GM18870 (cell line): ENCODE data around the gene TUBGCP3.
"Not testable (repeated sequence)": the region's sequence is repeated elsewhere in the genome, so short reads cannot be mapped to it uniquely, and the experiment has no call there.

Experiments used
- ATAC-seq: cut with Tn5 transposase; IDR thresholded peaks from one replicate; pipeline ENCODE4 v1.9.1; 2021; ENCODE audit warnings: moderate library complexity; ENCODE audit not compliant: unreplicated experiment

The TUBGCP3 gene

DNA sequence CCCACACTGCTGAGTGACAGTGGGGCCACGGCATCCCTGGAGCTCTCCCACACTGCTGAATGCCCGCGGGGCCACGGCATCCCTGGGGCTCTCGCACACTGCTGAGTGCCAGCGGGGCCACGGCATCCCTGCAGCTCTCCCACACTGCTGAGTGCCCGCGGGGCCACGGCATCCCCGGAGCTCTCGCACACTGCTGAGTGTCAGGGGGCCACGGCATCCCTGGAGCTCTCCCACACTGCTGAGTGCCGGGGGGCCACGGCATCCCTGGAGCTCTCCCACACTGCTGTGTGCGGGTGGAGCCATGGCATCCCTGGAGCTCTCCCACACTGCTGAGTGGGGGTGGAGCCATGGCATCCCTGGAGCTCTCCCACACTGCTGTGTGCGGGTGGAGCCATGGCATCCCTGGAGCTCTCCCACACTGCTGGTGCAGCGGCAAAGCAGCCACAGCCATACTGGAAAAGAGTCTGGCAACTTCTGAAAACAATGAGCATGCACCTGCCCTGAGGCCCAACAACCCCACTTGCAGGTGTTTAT is 8.6 kb downstream of the TUBGCP3 start:
- ATAC-seq = no peak

DNA sequence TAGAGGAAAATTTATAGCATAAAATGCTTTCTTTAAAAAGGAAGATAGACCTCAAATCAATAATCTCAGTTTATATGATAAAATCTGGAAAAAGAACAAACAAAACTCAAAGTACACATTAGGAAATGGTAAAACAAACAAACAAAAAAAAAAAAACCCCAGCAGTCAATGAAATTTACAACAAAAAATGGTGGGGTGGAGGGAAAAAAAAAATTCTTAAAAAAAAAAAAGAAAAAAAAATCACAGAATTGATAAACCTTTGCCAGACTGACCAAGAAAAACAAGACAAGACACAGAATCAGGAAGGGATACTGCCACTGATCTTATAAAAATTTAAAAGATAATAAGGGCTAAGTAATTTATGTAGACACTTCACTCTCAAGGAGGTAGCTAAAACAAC is 11.2 kb downstream of the TUBGCP3 start:
- ATAC-seq = no peak

DNA sequence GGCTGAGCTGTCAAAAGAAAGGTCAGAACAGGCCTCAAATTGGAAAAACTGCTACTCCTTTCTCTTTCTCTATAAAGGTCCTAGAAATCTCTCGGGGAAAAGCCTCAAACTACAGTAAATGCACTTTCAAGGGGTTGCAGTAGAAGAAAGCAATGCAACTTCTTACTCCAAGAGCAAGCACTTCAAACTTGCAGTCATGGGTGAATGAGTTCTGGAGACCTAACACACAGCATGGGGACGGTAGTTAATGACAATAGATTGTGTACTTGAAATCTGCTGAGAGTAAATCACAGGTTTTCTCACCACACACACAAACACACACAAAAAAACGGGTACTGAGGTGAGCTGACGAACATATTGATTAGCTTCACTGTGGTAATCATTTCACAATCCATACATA is 11.8 kb downstream of the TUBGCP3 start:
- ATAC-seq = no peak

DNA sequence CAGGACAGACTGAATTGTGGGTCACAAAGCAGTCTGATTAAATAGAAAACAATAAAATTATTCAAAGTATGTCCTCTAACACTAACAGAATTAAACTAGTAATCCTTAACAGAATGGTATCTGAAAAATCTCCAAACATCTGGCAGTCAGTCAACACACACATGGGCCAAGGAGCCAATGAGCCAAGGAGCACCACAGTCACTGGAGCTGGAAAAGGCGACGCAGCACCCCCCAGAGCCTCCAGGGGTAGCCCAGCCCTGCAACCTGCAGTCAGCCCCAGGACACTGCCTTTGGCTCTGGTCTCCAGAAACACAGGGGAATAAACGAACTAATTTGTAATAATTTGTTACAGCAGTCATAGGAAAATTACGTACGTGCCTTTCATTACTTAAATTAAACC is 12.3 kb downstream of the TUBGCP3 start:
- no peak for ATAC-seq

DNA sequence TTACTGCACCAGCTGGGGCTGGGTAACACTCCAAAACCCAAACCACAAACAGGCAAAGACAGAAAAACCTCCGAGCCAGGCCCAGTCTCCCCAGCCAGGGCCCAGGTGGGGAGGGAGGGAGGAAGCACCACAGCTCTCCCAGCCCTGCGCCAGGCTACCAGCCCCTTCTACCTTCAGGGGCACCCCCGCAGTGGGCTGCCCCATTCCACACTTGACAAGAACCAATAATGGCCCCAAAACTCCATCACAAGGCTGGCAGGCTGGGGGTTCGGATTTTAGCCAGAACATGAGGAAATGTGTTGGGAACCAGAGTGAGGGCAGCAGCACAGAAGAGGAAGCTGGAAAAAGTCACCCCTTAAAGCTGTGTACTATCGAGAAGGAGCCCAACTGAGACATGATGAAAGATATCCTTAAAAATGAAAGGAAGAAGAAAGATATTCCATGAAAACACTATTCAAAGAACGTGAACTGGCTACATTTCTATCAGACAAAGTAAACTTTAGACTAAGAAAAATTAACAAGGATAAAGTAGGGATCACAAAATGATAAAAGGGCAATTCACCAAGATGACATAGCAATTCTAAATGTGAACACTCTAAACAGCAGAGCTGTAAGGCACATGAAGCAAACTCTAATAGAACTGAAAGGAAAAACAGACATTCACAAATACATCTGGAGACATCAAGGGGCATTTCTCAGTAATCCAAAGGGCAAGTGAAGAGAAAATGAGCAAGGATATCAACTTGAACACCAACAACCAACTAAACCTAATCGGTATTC is 12.9 kb downstream of the TUBGCP3 start:
- ATAC-seq = no peak

DNA sequence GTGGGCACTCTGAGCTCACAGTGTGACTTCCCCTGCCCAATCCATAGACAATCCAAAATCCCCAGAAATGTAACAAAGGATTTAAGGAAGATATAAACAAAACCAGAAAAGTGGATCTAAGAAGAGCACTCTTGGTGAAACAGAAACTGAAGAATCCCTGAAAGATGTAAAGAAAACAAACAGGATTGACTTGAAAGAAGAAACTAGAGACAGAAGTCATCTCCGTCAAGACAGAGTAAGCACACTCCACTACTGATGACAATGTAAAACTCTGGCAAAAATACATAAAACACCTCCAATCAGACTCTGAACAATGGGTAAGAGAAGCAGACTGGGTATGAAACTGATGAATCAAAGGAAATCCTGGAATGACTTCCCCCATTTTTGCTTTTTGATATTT is 13.5 kb downstream of the TUBGCP3 start:
- no peak for ATAC-seq

DNA sequence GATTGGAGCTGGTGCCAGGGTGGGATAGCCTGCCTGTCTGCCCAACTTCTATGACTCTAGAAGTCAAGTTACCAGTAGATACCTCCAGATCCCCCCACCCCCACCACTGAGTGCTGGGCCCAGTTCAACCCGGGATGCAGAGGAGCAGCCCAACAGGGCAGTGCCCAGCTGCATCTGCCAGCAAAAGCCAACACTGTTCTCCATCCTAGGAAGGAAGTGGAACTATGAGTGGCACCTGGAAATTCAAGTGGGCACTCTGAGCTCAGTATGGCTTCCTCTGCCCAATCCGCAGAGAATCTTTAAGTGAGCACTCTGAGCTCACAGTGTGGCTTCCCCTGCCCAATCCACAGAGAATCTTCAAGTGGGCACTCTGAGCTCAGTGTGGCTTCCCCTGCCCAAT is 14.2 kb downstream of the TUBGCP3 start:
- no peak for ATAC-seq

DNA sequence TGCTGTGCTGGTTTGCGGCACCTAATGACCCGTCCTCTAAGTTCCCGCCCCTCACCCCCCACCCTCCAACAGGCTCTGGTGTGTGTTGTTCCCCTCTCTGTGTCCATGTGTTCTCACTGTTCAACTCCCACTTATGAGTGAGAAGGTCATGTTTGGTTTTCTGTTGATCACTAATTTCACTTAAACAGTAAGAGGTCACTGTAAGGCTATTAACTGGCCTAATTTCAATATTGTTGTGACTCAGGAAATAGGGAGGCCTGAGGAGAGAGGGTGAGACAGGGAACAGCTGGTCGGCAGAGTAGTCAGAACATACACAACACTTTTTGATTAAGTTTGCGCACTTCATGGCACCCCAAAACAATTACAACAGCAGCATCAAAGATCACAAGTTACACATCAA is 15.6 kb downstream of the TUBGCP3 start:
- no peak for ATAC-seq

DNA sequence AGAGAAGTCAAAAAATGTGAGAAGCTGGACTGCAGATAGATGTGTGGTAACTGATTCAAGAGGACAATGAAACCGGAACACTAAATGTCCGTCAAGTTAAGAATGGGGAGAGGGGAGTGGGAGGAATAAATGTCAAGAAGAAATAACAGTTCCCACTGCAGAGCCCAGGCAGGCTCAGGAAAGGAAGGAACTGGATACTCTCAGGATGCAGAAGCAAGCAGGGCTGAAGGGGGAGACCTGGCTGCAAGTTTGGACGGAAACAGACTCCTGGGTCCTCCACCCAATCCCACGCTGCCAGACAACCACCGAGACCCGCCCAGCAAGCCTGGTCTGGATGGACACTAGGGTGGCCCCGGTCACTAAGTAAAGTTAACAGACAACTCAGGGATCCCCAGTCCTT is 18.1 kb downstream of the TUBGCP3 start:
- ATAC-seq = no peak

DNA sequence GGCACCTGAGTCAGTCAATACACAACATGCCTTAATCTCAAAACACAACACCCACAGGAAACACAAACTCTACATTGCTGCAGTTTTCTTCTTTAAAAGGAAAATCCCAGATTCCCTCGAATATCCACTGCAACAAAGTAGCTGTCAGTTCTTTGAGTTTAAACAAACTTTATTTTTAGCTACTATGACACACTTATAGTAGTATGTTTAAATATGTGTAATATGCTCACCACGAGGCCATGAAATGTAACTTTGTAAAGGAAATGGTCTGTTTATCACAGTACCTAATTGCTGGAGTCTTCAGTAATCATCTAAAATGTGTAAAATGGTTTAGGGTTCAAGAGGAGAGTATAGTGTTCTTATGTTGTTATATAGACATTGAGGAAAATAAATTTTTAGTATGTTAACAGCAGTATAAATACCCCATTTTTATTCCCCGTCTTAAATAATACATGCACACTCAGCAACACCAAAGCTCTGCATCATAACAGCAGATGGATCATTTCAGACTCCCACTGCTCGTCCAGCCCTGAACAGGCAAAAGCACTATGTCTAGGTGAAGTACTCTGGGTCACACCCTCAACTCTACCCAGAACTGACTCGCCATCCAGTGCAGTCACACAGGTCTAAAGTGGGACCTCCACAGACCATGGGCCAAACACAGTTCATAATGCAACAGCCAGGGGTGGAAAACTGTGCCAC is 20.6 kb downstream of the TUBGCP3 start:
- no peak for ATAC-seq

DNA sequence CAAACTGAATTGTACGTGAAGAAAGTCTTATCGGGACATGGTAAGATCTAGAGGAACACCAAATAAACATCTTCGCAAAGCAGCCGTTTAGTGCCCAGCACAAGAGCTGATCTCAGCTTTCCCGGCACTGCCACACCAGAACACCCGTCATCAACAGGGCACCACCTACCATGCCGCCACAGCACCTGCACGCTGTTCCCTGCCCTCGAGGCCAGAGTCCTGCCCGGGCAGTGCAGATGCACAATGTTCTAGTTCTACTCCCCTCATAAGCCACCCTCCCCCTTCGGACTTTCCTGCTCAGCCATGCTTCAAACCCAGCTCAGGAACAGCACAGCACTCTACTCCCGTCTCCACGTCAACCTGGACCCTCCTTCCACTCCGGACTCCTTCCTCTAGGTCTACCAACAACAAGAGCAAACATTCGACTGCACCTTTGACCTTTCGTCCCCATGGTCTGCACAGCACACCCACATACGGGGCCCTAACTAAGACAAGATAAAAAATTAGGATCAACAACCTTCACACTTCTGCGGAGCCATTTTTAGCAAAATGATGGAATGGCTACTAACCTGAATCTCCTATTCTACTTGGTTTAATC is 25.1 kb downstream of the TUBGCP3 start:
- no peak for ATAC-seq

DNA sequence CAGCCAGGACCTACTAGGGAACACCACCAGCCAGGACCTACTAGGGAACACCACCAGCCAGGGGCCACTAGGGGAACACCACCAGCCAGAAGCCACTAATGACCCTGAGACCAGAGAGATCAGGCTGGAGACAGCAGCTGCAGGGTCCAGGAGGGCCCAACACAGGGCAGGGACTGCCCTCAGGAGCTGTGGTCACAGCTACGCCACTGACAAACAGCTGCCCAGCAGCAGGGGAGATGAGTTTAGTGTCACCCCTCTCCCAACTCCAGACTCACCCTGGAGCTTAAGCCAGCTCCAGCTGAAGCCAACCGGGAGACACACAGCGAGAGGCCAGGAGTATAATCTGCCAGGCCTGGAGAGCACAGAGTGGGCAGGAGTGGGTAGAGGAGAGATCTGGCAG is 25.7 kb downstream of the TUBGCP3 start:
- ATAC-seq = no peak

DNA sequence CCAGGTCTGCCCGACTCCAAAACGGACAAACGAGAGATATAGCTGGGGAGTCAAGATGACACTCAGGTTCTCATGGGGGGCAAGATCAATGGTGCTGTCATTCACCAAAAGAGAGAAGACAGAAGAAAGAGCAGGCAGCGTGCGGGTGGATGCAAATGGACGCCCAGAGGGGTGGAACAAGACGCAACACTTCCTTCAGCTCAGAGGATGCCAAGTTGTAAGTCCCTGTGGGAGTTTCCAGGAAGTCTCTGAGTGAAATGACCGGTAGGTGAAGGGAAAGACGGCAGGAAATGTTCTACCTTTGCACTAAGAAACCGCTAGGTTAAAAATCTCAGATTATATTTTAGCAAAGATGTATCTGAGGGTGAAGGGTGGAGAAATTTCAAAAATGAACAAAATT is 26.5 kb downstream of the TUBGCP3 start:
- no peak for ATAC-seq

DNA sequence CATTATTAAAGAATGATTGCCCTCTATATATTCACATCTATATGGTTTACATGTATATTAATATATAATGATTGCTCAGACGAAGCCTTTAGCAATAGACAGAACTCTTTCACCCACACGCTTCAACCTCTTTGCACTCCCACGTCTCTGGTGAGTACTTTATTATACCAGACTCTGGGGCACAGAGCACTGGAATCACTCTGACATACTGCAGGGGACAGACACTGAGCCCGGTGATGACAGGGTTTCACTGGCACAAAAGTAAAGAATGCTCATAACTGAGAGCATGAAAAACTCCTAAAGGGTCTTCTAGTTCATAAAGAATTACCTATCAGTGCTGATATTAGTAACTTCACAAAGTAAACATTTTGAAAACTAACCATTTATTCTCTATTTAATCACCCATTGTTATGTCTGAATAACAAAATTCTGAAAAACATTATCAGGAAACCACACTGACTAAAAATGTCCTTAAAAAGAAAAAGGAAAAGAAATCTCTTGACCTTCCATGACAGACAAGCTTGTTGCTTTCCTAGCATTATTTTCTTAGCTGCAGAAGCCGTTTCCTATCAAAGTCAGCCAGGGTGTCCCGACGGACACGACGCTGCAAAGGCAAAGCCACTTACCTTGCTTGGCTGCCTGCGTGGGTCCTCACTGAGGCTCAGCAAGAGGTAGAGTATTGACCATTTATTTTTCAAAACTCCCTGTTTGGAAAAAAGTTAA is 29.1 kb downstream of the TUBGCP3 start:
- ATAC-seq = no peak

DNA sequence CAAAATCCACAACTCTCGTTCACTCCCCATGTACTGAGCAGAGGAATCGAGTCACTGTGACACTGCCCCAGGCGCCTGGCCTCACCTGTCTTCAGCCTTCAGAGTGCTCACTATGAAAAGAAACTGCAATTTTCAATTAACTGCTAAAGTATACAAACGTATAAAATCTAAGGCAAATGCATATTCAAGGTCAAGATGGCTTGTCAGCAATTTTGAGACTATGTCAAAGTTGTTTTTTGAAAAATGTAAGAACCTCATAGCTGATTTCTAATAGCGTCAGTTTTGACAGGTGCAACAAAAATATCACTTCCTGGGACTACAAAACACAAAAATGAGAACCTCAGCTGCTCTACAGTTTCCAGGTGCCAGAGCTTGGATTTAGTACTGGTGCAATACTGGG is 31.4 kb downstream of the TUBGCP3 start:
- ATAC-seq = no peak

DNA sequence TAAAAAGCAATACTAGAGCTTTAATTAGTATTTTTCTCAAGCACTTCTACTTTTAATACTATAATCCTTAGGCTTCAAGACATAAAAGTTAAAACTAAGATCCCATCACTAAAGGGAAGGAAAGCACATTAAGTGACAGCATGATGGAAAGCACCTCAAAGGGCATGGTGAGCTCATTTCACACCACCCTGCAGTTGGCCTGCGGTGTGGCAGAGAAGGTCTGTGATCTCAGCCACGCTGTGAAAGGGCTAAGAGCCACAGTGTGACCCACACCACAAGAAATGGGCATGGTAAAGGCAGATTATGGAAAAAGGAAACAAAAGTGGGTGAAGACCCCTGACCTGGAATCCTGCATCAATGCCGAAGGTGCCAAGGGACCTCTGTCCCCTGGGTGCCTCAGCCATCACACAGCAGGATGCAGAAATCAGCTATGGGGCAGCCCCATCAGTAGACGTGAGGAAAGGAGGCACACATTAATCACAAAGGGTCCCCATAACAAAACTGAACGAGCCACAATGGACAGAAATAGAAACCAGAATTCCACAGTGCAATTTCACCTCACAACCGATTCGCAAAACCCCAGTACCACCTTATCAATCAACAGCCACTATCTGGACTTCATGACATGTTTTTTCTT is 33.6 kb downstream of the TUBGCP3 start:
- ATAC-seq = no peak

DNA sequence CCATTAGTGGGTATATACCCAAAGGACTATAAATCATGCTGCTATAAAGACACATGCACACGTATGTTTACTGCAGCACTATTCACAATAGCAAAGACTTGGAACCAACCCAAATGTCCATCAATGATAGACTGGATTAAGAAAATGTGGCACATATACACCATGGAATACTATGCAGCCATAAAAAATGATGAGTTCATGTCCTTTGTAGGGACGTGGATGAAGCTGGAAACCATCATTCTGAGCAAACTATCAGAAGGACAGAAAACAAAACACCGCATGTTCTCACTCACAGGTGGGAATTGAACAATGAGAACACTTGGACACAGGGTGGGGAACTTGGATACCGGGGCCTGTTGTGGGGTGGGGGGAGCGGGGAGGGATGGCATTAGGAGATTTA is 39.0 kb downstream of the TUBGCP3 start:
- ATAC-seq = not testable (repeated sequence)

DNA sequence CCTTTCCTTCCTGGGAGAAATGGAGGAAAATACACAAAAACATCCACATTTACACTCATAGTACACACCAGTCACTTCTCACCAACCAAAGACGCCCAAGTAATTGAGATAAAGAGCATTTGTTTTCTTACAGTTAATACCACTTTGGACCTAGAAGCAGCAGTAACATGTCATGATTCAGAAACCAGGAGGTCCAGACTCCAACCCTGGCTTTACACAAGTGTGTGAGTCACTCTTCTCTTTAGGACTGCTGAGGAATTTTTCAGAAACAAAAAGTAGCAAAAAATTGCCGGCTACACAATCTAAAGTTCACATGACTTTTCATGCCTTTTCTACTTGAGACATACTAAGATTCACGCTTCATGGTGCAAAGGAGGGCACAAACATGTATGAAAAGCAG is 42.1 kb downstream of the TUBGCP3 start:
- no peak for ATAC-seq

DNA sequence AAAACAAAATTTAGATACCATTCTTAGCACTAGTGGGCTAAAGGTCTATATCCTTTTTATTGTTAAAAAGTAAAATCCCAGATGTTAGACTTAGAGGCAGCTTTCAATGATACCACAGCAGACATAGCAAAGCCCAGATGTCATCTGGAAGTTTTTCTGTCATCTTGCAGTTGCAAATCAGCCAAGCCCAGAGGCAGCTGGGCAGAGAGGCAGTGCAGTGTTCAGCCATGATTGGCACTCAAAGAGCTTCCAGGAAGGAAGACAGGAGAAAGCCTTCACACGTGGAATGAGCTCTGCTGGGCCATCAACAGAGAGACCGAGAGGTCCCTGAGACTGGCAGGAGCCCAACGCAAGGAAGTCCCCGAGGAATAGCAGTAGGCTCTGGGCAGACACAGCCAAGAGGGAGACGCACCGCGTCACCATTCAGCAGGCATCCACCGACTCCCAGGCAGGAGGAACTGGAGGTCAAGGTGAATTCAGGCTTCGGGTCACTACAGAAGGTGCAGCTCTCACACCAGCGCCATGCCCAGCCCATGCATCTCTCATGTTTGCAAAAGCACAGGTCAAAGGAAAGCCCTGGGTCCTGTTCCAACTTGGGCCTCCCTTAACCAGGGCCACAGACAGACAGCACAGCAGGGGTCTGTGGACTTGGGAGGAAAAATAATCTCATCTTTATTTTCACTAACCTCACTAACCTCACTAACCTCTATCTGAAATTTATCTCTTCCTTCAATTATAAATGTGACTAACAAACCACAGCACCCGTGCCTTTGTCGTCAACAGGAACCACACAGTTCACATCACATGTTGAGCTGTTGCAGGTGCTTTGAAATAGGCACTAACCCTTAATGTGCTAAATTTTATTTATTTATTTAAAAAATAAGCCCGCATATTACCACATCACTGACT is 54.9 kb downstream of the TUBGCP3 start:
- no peak for ATAC-seq

DNA sequence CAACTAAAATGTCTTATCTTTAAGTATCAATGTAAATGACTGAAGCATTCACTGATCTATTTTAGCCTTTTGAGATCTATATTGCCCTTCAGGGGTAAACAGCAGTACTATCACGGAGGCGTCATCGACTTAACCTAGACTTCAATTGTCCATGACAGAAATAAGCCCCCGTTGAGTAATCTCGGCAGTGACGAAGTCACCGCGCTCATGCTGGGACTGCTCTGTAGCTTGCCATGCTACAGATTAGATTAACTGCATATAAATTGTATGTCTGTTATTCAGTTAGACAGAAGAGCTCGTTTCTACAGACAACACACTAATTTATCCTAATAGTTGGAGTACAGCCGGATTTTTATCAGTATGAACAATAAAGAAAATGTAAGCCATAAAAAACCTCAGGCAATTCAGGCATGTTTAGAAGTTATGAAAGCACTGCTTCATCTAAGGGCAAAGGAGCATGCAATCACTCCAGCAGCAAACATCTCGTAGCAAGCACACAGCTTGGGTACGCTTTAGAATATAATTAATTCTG is 56.6 kb downstream of the TUBGCP3 start:
- no peak for ATAC-seq
